ENCODE measurements around the gene REX1BD. TPM values are rescaled to one million over a fixed set of nuclear protein-coding genes. Genes with fewer than 3 reads are reported as not detected.

The REX1BD gene
- total RNA-seq, 1 donor from 2014 or later, result 173 TPM

GRCh38 chr19:18606281-18607225 is 18.0 kb downstream of the REX1BD start, which contains the start of gene CRLF1:
CRLF1 (minus strand) TSS chr19:18606799; CDS start chr19:18606656, 143 bp downstream.
- Histone ChIP-seq H3K27me3 (peaks cover 52% of the 10 kb centered on the region), H3K9me3 (no peaks in the 10 kb centered on the region), H3K4me3 (peak within 1 kb of the TSS; percentile 39 to 62), H3K36me3 (no peaks in the 10 kb centered on the region), H3K4me1 (peaks cover 16 to 20% of the 10 kb centered on the region in 2 donors), H3K27ac (peak within 1 kb of the TSS in 1 of 2 donors; percentile 27)
- no peak for TF ChIP-seq CTCF (IDR thresholded peaks at IDR 0.05)
- intact Hi-C loops (cut with DNase I), result no loop called here
- no peak for DNase-seq (ENCODE audit: low spot score in 2 of 2)

GRCh38 chr19:18607226-18608101 is 18.9 kb downstream of the REX1BD start:
- Histone ChIP-seq H3K27ac (no peak overlapping the region), H3K4me3 (peak overlapping the region; percentile 25 to 55), H3K36me3 (no peaks in the 10 kb centered on the region), H3K9me3 (no peaks in the 10 kb centered on the region), H3K27me3 (peaks cover 61% of the 10 kb centered on the region), H3K4me1 (peaks cover 16 to 27% of the 10 kb centered on the region in 2 donors)
- DNase-seq (ENCODE audit: low spot score in 2 of 2), result no peak
- no peak for TF ChIP-seq CTCF (IDR thresholded peaks at IDR 0.05)
- intact Hi-C loops (cut with DNase I), result no loop called here

- H3K36me3 ChIP-seq, result no peaks in the 10 kb centered on the region
- TF ChIP-seq CTCF (IDR thresholded peaks at IDR 0.05), result no peak
- peaks cover 69% of the 10 kb centered on the region for H3K27me3 ChIP-seq
- peaks cover 16 to 31% of the 10 kb centered on the region in 2 donors for H3K4me1 ChIP-seq
- no peak overlapping the region for H3K4me3 ChIP-seq
- intact Hi-C loops (cut with DNase I), result no loop called here
- no peak for DNase-seq (ENCODE audit: low spot score in 2 of 2)
- H3K27ac ChIP-seq, result no peak overlapping the region
- no peaks in the 10 kb centered on the region for H3K9me3 ChIP-seq
Observed at GRCh38 chr19:18608102-18608804, 19.7 kb downstream of the REX1BD start.

GRCh38 chr19:18608805-18609716 is 20.5 kb downstream of the REX1BD start:
- Histone ChIP-seq H3K27me3 (peaks cover 64% of the 10 kb centered on the region), H3K4me1 (peaks cover 10 to 28% of the 10 kb centered on the region in 2 donors), H3K36me3 (no peaks in the 10 kb centered on the region), H3K27ac (no peak overlapping the region), H3K9me3 (no peaks in the 10 kb centered on the region), H3K4me3 (no peak overlapping the region)
- intact Hi-C loops (cut with DNase I), result no loop called here
- no peak for TF ChIP-seq CTCF (IDR thresholded peaks at IDR 0.05)
- no peak for DNase-seq (ENCODE audit: low spot score in 2 of 2)

Measured in ascending aorta (tissue), 2 donors.